ENCODE results near the gene FGF14. TPM values are rescaled to one million over a fixed set of nuclear protein-coding genes. Genes with fewer than 3 reads are reported as not detected.

Gene FGF14
- total RNA-seq, 4 donors from 2014 or later, result under 0.01 to 2.4 (median 0.99) TPM

GRCh38 chr13:102208347-102208746 lies 193.5 kb downstream of the FGF14 start:
- Histone ChIP-seq H3K4me1 (no peaks in the 10 kb centered on the region), H3K27ac (no peak overlapping the region), H3K4me3 (no peak overlapping the region), H3K36me3 (no peaks in the 10 kb centered on the region), H3K9me3 (no peaks in the 10 kb centered on the region), H3K27me3 (no peaks in the 10 kb centered on the region)
- intact Hi-C loops (cut with DNase I; ENCODE audit: low total_unique reads), result no loop called here
- TF ChIP-seq EP300 (IDR thresholded peaks at IDR 0.05; ENCODE audit: low read depth) (no peak), POLR2AphosphoS5 (IDR thresholded peaks at IDR 0.05) (no peak), POLR2A (IDR thresholded peaks at IDR 0.05) (no peak)
- TF ChIP-seq, protein P1, sequence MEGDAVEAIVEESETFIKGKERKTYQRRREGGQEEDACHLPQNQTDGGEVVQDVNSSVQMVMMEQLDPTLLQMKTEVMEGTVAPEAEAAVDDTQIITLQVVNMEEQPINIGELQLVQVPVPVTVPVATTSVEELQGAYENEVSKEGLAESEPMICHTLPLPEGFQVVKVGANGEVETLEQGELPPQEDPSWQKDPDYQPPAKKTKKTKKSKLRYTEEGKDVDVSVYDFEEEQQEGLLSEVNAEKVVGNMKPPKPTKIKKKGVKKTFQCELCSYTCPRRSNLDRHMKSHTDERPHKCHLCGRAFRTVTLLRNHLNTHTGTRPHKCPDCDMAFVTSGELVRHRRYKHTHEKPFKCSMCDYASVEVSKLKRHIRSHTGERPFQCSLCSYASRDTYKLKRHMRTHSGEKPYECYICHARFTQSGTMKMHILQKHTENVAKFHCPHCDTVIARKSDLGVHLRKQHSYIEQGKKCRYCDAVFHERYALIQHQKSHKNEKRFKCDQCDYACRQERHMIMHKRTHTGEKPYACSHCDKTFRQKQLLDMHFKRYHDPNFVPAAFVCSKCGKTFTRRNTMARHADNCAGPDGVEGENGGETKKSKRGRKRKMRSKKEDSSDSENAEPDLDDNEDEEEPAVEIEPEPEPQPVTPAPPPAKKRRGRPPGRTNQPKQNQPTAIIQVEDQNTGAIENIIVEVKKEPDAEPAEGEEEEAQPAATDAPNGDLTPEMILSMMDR (IDR thresholded peaks at IDR 0.05), result no peak
- no peak for DNase-seq
- in situ Hi-C loops (cut with MboI; ENCODE audit: low pct_ligation_motif_present in 1 of 4, low pct_unique_long_range_greater_than_20kb in 1 of 4, low sequenced_read_pairs in 3 of 4), result no loop called here

GRCh38 chr13:102207680-102208342 lies 194.0 kb downstream of the FGF14 start:
- no peaks in the 10 kb centered on the region for H3K27me3 ChIP-seq
- TF ChIP-seq, protein P1 (IDR thresholded peaks at IDR 0.05), result no peak
- TF ChIP-seq POLR2A (IDR thresholded peaks at IDR 0.05) (no peak), EP300 (IDR thresholded peaks at IDR 0.05; ENCODE audit: low read depth) (no peak), POLR2AphosphoS5 (IDR thresholded peaks at IDR 0.05) (no peak)
- no peak overlapping the region for H3K4me3 ChIP-seq
- WGBS, 2 donors (ENCODE audit: low coverage in 1 of 2), result 78 to 86% methylated on average over 3 of the region's 3 CpGs
- no peaks in the 10 kb centered on the region for H3K9me3 ChIP-seq
- intact Hi-C loops (cut with DNase I; ENCODE audit: low total_unique reads) (no loop called here), in situ Hi-C loops (cut with MboI; ENCODE audit: low pct_ligation_motif_present in 1 of 4, low pct_unique_long_range_greater_than_20kb in 1 of 4, low sequenced_read_pairs in 3 of 4) (no loop called here)
- DNase-seq, result no peak
- H3K36me3 ChIP-seq, result no peaks in the 10 kb centered on the region
- no peaks in the 10 kb centered on the region for H3K4me1 ChIP-seq
- no peak overlapping the region for H3K27ac ChIP-seq

DNA sequence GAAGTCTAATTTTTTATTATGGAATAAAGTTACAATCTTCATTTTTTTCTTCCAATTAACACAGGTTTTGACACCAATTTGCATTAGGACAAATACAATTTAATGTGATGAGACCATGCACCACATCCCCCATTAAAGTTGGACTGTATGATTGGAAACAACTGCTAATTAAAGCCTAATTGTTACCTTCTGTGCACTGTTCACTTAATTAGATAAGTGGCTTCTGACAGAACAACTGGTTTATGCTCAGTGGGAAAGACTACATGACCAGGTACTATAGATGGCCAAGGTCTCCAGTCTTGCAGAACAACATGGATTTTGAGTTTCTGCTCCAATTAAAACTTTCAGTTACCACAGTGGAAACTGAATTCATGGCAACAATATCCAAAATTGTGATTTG lies 198.1 kb downstream of the FGF14 start:
- no peak for TF ChIP-seq POLR2AphosphoS5 (IDR thresholded peaks at IDR 0.05)
- TF ChIP-seq, protein P1 (IDR thresholded peaks at IDR 0.05), result no peak
- TF ChIP-seq POLR2A (IDR thresholded peaks at IDR 0.05), result no peak
- TF ChIP-seq EP300 (IDR thresholded peaks at IDR 0.05; ENCODE audit: low read depth), result no peak
- H3K27me3 ChIP-seq, result no peaks in the 10 kb centered on the region
- no peaks in the 10 kb centered on the region for H3K4me1 ChIP-seq
- H3K9me3 ChIP-seq, result no peaks in the 10 kb centered on the region
- no peak overlapping the region for H3K4me3 ChIP-seq
- no peak overlapping the region for H3K27ac ChIP-seq
- no peak for DNase-seq
- no peaks in the 10 kb centered on the region for H3K36me3 ChIP-seq
- intact Hi-C loops (cut with DNase I; ENCODE audit: low total_unique reads), result no loop called here
- in situ Hi-C loops (cut with MboI; ENCODE audit: low pct_ligation_motif_present in 1 of 4, low pct_unique_long_range_greater_than_20kb in 1 of 4, low sequenced_read_pairs in 3 of 4), result no loop called here

GRCh38 chr13:102198418-102199311 lies 203.2 kb downstream of the FGF14 start:
- no peak for TF ChIP-seq EP300 (IDR thresholded peaks at IDR 0.05; ENCODE audit: low read depth)
- no peak for TF ChIP-seq POLR2A (IDR thresholded peaks at IDR 0.05)
- TF ChIP-seq POLR2AphosphoS5 (IDR thresholded peaks at IDR 0.05), result no peak
- TF ChIP-seq, protein P1 (IDR thresholded peaks at IDR 0.05), result no peak
- H3K4me1 ChIP-seq, result no peaks in the 10 kb centered on the region
- no peaks in the 10 kb centered on the region for H3K27me3 ChIP-seq
- H3K36me3 ChIP-seq, result no peaks in the 10 kb centered on the region
- H3K4me3 ChIP-seq, result no peak overlapping the region
- H3K9me3 ChIP-seq, result no peaks in the 10 kb centered on the region
- in situ Hi-C loops (cut with MboI; ENCODE audit: low pct_ligation_motif_present in 1 of 4, low pct_unique_long_range_greater_than_20kb in 1 of 4, low sequenced_read_pairs in 3 of 4), result no loop called here
- DNase-seq, result no peak
- WGBS, 2 donors (ENCODE audit: low coverage in 1 of 2), result 56 to 59% methylated on average over 6 to 7 of the region's 7 CpGs
- H3K27ac ChIP-seq, result no peak overlapping the region
- intact Hi-C loops (cut with DNase I; ENCODE audit: low total_unique reads), result loop anchor here (10.0 kb wide), 1 partner anchor 1556 kb away; no protein-coding TSS in a partner anchor
